Naive thymus-derived CD4-positive, alpha-beta T cell (primary cell): ENCODE data around the gene COG1. TPM values are rescaled to one million over a fixed set of nuclear protein-coding genes. Genes with fewer than 3 reads are reported as not detected.

Experiments
- ATAC-seq: fragments of 150-1000 bp; cut with Tn5 transposase; 2 replicates; pipeline ENCODE4 v1.10.0; 2021; ENCODE audit warnings: mild to moderate bottlenecking, moderate library complexity
- CTCF ChIA-PET: fragments of 350-600 bp; sonication (Branson Sonifier 250); formaldehyde crosslinking; loops from one replicate; lab custom pipeline; 2021; ENCODE audit warnings: antibody characterized with exemption; lab: Charles Lee
- POLR2A ChIA-PET: fragments of 350-600 bp; sonication (Branson Sonifier 250); formaldehyde crosslinking; loops from one replicate; lab custom pipeline; 2021; ENCODE audit warnings: antibody characterized with exemption, inconsistent platforms; lab: Charles Lee
- DNase-seq, 9 donors: peaks; one replicate each; pipeline versions ENCODE4 v3.0.0 to v3.0.0-alpha.2; 2020 to 2022; ENCODE audit warnings: mixed read lengths in 1 of 9
- H3K27ac ChIP-seq: one replicate; pipeline ENCODE4 v1.7.0; 2013; ENCODE audit warnings: mild to moderate bottlenecking, low read depth, low read length, moderate library complexity
- H3K27me3 ChIP-seq, 2 donors: one replicate each; pipeline ENCODE4 v1.7.0; 2013; ENCODE audit warnings: low read length in 2 of 2, mild to moderate bottlenecking in 2 of 2, moderate library complexity in 2 of 2; ENCODE audit not compliant: control insufficient read depth in 2 of 2, insufficient read depth in 2 of 2
- H3K36me3 ChIP-seq, 3 experiments: 1 replicate in 2 of 3; 2 replicates in 1 of 3; pipeline ENCODE4 v1.7.0; 2013; ENCODE audit warnings: low read length in 3 of 3, mild to moderate bottlenecking in 3 of 3, moderate library complexity in 1 of 3; ENCODE audit not compliant: insufficient read depth in 3 of 3, control insufficient read depth in 2 of 3
- H3K4me1 ChIP-seq, 2 donors: one replicate each; pipeline ENCODE4 v1.7.0; 2013; ENCODE audit warnings: low read length in 2 of 2, mild to moderate bottlenecking in 2 of 2, moderate library complexity in 1 of 2; ENCODE audit not compliant: control insufficient read depth in 2 of 2, insufficient read depth in 2 of 2
- H3K4me3 ChIP-seq: 2 replicates; pipeline ENCODE4 v1.7.0; 2013; ENCODE audit warnings: mild to moderate bottlenecking, low read length
- H3K9me3 ChIP-seq, 3 experiments: 1 replicate in 2 of 3; 2 replicates in 1 of 3; pipeline ENCODE4 v1.7.0; 2013; ENCODE audit warnings: low read length in 3 of 3; ENCODE audit not compliant: control insufficient read depth in 2 of 3
- H3K27ac Mint-ChIP-seq, 9 donors: one replicate each; pipeline ENCODE4 v1.8.0; 2020 to 2022; ENCODE audit warnings: mixed read lengths in 9 of 9, mild to moderate bottlenecking in 8 of 9, moderate library complexity in 5 of 9, inconsistent platforms in 2 of 9
- H3K27me3 Mint-ChIP-seq, 5 donors: one replicate each; pipeline ENCODE4 v1.8.0; 2021 to 2022; ENCODE audit warnings: mixed read lengths in 5 of 5, mild to moderate bottlenecking in 1 of 5
- H3K36me3 Mint-ChIP-seq, 5 donors: one replicate each; pipeline ENCODE4 v1.8.0; 2020 to 2022; ENCODE audit warnings: mixed read lengths in 5 of 5, mild to moderate bottlenecking in 3 of 5, inconsistent platforms in 1 of 5
- H3K4me1 Mint-ChIP-seq, 7 donors: one replicate each; pipeline ENCODE4 v1.8.0; 2020 to 2022; ENCODE audit warnings: mixed read lengths in 7 of 7, mild to moderate bottlenecking in 3 of 7, inconsistent platforms in 1 of 7
- H3K4me3 Mint-ChIP-seq, 10 donors: one replicate each; pipeline ENCODE4 v1.8.0; 2020 to 2022; ENCODE audit warnings: mild to moderate bottlenecking in 10 of 10, mixed read lengths in 10 of 10, moderate library complexity in 6 of 10, inconsistent platforms in 2 of 10
- H3K9me3 Mint-ChIP-seq, 11 donors: one replicate each; pipeline ENCODE4 v1.8.0; 2020 to 2022; ENCODE audit warnings: mixed read lengths in 11 of 11, mild to moderate bottlenecking in 4 of 11, inconsistent platforms in 1 of 11, moderate library complexity in 1 of 11
- intact Hi-C, 2 donors: fragments of 100-400 bp; cut with micrococcal nuclease; formaldehyde crosslinking; loops; one replicate each; pipeline ENCODE4 v1.15.1; 2023
- polyA plus RNA-seq, 2 donors: library from polyadenylated mRNA; unstranded; fragments of 300-500 nt; fragmentation: Illumina TruSeq; gene quantifications; one replicate each; pipeline ENCODE4 v1.2.3, GENCODE V29; 2021
- total RNA-seq, 6 experiments: library from RNA in 5 of 6; stranded (reverse) in 5 of 6; gene quantifications; 1 replicate in 5 of 6; 2 replicates in 1 of 6; pipeline ENCODE4 v1.2.3 and lab custom pipeline; 2021 to 2026

The COG1 gene
- total and polyA plus RNA-seq, 7 experiments from 2014 or later, result 25.2 to 92.7 (median 59.5) TPM

DNA sequence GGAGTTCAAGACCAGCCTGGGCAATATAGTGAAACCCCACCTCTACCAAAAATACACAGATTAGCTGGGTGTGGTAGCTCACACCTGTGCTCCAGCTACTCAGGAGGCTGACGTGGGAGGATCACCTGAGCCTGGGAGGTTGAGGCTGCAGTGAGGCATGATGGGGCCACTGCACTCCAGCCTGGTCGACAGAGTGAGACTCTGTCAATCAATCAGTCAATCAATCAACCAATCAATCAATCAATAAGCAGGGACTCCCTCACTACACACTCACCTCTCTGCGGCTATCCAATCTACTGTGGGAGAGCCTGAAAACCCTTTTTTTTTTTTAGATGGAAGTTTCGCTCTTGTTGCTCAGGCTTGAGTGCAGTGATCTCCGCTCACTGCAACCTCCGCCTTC, 37.2 kb downstream of the COG1 start:
- ChIA-PET CTCF (no interaction called here), POLR2A (interaction anchor here (0.9 to 4.0 kb wide), 2 partner anchors 18 to 38 kb away, joined by 3 to 21 read pairs; partner anchors contain the start of gene COG1)
- no peak for ATAC-seq
- Mint-ChIP-seq H3K9me3 (no peaks in the 10 kb centered on the region), H3K4me3 (peak overlapping the region; percentile 90 to 98 (median 95)), H3K36me3 (peaks cover 0 to 23% (median 4%) of the 10 kb centered on the region in 5 donors), H3K4me1 (peaks cover 48 to 79% (median 68%) of the 10 kb centered on the region in 7 donors), H3K27me3 (no peaks in the 10 kb centered on the region), H3K27ac (peak overlapping the region in 3 of 9 donors; percentile 25 to 76 (median 59))
- H3K4me1 ChIP-seq, result peaks cover 24 to 32% of the 10 kb centered on the region in 2 donors
- no peaks in the 10 kb centered on the region for H3K9me3 ChIP-seq
- no peak for DNase-seq
- intact Hi-C loops, result loop anchor here (5.0 to 10.0 kb wide), 4 partner anchors 503 to 1517 kb away; partner anchors contain the start of genes NHERF1 (in 1 of the 2) and RPL38 (in 1 of the 2)
- H3K27ac ChIP-seq, result no peak overlapping the region
- no peak overlapping the region for H3K4me3 ChIP-seq
- H3K27me3 ChIP-seq, result no peaks in the 10 kb centered on the region
- peaks cover 0 to 13% (median 0%) of the 10 kb centered on the region in 3 experiments for H3K36me3 ChIP-seq

DNA sequence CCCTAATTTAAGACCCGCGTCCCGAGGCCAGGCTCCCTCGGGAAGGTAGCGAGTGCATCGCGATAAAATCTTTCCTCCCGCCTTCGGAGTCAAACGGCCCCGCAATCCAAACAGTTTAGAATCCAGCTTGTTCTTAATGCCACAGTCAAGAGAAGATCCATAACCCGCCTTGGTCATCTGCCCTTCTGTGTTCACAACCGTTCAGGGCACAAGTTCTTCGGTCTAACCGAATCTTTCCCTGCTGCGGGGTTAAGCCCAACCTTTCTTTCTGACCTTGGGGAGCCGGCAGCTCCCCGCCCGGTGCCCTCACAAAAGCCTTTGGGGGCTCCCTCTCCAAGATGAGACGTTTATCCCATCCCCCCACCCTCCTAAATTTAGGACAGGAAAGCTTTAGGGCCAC, 38.5 kb downstream of the COG1 start:
- ATAC-seq (no peak), DNase-seq (peak in 1 of 9 donors; percentile 5)
- peak overlapping the region; percentile 89 to 98 (median 96) for H3K27ac Mint-ChIP-seq
- H3K4me3 Mint-ChIP-seq, result peak overlapping the region; percentile 90 to 98 (median 95)
- Histone ChIP-seq H3K4me1 (peaks cover 24 to 32% of the 10 kb centered on the region in 2 donors), H3K9me3 (no peaks in the 10 kb centered on the region), H3K27me3 (no peaks in the 10 kb centered on the region), H3K27ac (peak overlapping the region; percentile 86), H3K36me3 (peaks cover 0 to 26% (median 0%) of the 10 kb centered on the region in 3 experiments), H3K4me3 (peak overlapping the region; percentile 87)
- H3K36me3 Mint-ChIP-seq, result peaks cover 6 to 28% (median 16%) of the 10 kb centered on the region in 5 donors
- H3K4me1 Mint-ChIP-seq, result peaks cover 48 to 81% (median 70%) of the 10 kb centered on the region in 7 donors
- H3K27me3 Mint-ChIP-seq, result no peaks in the 10 kb centered on the region
- intact Hi-C loops, result loop anchor here (5.0 to 10.0 kb wide), 4 partner anchors 504 to 1516 kb away; partner anchors contain the start of genes NHERF1 (in 1 of the 2) and RPL38 (in 1 of the 2)
- H3K9me3 Mint-ChIP-seq, result no peaks in the 10 kb centered on the region
- ChIA-PET POLR2A (interaction anchor here (1.2 to 4.0 kb wide), 5 partner anchors 10 to 504 kb away, joined by 5 to 30 read pairs (median 5); partner anchors contain the start of gene COG1), CTCF (interaction anchor here (1.0 to 1.8 kb wide), 5 partner anchors 24 to 504 kb away, joined by 4 to 9 read pairs (median 5); partner anchors contain the start of gene COG1)

DNA sequence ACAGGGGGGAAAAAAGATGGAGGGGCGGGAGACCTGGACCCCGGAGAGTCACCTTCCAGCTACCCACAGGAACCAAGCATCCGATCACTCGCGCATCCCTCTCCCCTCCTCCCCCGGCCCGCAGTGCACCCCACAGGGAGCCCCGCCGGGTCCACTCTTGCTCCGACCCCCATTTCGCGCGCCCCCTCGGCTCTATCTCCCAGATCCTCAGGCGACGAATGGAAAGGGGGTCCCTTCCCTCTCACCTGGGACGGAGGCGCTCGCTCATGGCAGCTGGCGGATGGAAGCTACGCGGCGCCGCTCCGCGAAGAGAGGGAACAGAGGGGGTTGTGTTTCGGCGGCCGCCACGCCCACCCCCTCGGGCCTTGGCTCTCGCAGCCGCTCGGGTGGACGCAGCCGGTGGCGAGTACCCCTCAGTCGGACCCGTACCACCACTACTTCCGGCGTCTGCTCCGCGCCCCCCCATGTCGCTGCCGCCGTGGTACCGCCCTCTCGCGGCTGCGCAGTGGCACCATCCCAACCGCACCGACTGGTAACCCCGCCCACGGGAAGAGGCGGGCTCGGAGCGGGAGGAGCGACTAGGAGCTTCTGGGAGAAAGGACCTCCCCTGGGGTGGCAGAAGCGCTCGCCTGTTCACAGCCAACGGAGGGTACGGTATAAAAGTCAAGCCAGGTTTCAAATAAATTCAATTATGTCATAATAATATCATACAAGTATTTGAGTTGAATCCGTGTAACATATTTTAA, 39.2 kb downstream of the COG1 start:
- peaks cover 20 to 32% of the 10 kb centered on the region in 2 donors for H3K4me1 ChIP-seq
- intact Hi-C loops, result loop anchor here (1.0 to 10.0 kb wide), 13 partner anchors 19 to 1515 kb away; partner anchors contain the start of genes SLC39A11 (in 2 of the 2), CDC42EP4 (in 1 of the 2), COG1 (in 1 of the 2) and NHERF1 (in 1 of the 2)
- Mint-ChIP-seq H3K4me1 (peaks cover 52 to 81% (median 70%) of the 10 kb centered on the region in 7 donors), H3K9me3 (no peaks in the 10 kb centered on the region), H3K27ac (peak overlapping the region; percentile 92 to 98 (median 96)), H3K4me3 (peak overlapping the region; percentile 90 to 98 (median 95)), H3K36me3 (peaks cover 6 to 26% (median 16%) of the 10 kb centered on the region in 5 donors), H3K27me3 (no peaks in the 10 kb centered on the region)
- peak overlapping the region; percentile 87 for H3K4me3 ChIP-seq
- H3K36me3 ChIP-seq, result peaks cover 0 to 27% (median 0%) of the 10 kb centered on the region in 3 experiments
- ChIA-PET POLR2A (interaction anchor here (0.6 to 4.0 kb wide), 8 partner anchors 11 to 512 kb away, joined by 3 to 30 read pairs (median 5); partner anchors contain the start of gene COG1), CTCF (interaction anchor here (1.0 to 1.8 kb wide), 6 partner anchors 12 to 505 kb away, joined by 4 to 9 read pairs (median 5); partner anchors contain the start of gene COG1)
- H3K27me3 ChIP-seq, result no peaks in the 10 kb centered on the region
- DNase-seq, result peak; percentile 93 to 99 (median 96)
- ATAC-seq, result peak; percentile 98
- H3K9me3 ChIP-seq, result no peaks in the 10 kb centered on the region
- peak overlapping the region; percentile 86 for H3K27ac ChIP-seq

DNA sequence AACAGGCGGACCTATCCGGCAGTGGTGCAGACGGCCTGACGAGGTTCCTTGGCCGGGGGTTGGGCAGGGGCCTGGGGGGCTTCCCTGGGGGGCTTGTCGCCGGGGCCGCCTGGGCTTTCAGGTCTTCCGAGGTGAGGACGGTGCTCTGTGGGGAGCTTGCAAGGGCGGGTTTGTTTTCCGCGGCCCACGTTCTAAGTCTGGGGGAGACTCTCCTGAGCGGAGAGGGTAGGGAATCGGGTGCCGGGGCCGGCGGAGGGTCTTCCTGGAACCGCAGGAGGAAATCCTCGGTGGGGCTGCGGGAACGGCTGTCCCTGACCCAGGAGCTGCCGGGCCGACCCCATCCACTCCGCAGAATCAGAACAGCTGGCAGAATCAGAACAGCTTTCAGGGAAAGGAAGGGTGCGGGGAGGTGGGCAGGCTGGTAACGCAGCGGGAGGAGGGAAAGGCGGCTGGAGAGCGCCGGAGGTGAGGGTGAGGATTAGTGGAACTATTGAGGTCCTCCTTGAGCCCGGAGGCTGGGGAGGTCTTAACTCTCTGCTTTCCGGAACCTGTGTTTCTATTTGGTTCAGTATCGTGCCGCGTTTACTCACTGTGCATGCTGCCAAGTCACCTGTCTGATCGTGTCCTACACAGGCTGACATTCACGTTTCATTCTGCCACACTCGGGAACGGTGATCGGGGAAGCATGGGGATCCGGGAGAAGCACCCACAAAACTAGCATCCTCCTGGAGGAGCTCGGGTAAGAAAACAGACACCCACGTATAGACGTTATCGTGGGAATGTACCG, 39.9 kb downstream of the COG1 start:
- ATAC-seq, result peak; percentile 54
- Histone ChIP-seq H3K9me3 (no peaks in the 10 kb centered on the region), H3K4me3 (peak overlapping the region; percentile 87), H3K27me3 (no peaks in the 10 kb centered on the region), H3K4me1 (peaks cover 20 to 33% of the 10 kb centered on the region in 2 donors), H3K27ac (peak overlapping the region; percentile 86), H3K36me3 (peaks cover 0 to 27% (median 0%) of the 10 kb centered on the region in 3 experiments)
- peak in 1 of 9 donors; percentile 18 for DNase-seq
- CTCF ChIA-PET, result interaction anchor here (0.5 to 1.8 kb wide), 6 partner anchors 13 to 506 kb away, joined by 3 to 9 read pairs (median 5); partner anchors contain the start of gene COG1
- peaks cover 50 to 81% (median 69%) of the 10 kb centered on the region in 7 donors for H3K4me1 Mint-ChIP-seq
- H3K27me3 Mint-ChIP-seq, result no peaks in the 10 kb centered on the region
- no peaks in the 10 kb centered on the region for H3K9me3 Mint-ChIP-seq
- H3K4me3 Mint-ChIP-seq, result peak overlapping the region; percentile 90 to 98 (median 95)
- peaks cover 6 to 25% (median 12%) of the 10 kb centered on the region in 5 donors for H3K36me3 Mint-ChIP-seq
- intact Hi-C loops, result loop anchor here (1.0 to 10.0 kb wide), 13 partner anchors 20 to 1515 kb away; partner anchors contain the start of genes SLC39A11 (in 2 of the 2), CDC42EP4 (in 1 of the 2), COG1 (in 1 of the 2) and NHERF1 (in 1 of the 2)
- POLR2A ChIA-PET, result interaction anchor here (0.6 to 4.0 kb wide), 8 partner anchors 12 to 513 kb away, joined by 3 to 30 read pairs (median 5); partner anchors contain the start of gene COG1
- peak overlapping the region; percentile 92 to 98 (median 96) for H3K27ac Mint-ChIP-seq

- no peak for ATAC-seq
Observed at GRCh38 chr17:73234736-73235135, 41.9 kb downstream of the COG1 start.

More at GRCh38 chr17:73234736-73235135, 41.9 kb downstream of the COG1 start:
- H3K4me3 ChIP-seq, result no peak overlapping the region
- H3K27me3 Mint-ChIP-seq, result no peaks in the 10 kb centered on the region
- peaks cover 6 to 18% (median 12%) of the 10 kb centered on the region in 5 donors for H3K36me3 Mint-ChIP-seq
- no peaks in the 10 kb centered on the region for H3K9me3 ChIP-seq
- no peak overlapping the region for H3K27ac ChIP-seq
- H3K27ac Mint-ChIP-seq, result no peak overlapping the region
- intact Hi-C loops, result loop anchor here (5.0 to 10.0 kb wide), 4 partner anchors 507 to 1513 kb away; partner anchors contain the start of genes NHERF1 (in 1 of the 2) and RPL38 (in 1 of the 2)
- H3K9me3 Mint-ChIP-seq, result no peaks in the 10 kb centered on the region
- H3K27me3 ChIP-seq, result no peaks in the 10 kb centered on the region
- H3K4me1 ChIP-seq, result peaks cover 29 to 32% of the 10 kb centered on the region in 2 donors
- H3K4me3 Mint-ChIP-seq, result peak overlapping the region in 2 of 10 donors; percentile 12 to 36
- DNase-seq, result no peak
- ChIA-PET POLR2A (no interaction called here), CTCF (interaction anchor here (0.8 kb wide), 1 partner anchor 46 kb away, joined by 3 read pairs; no protein-coding TSS in a partner anchor)
- peaks cover 39 to 80% (median 64%) of the 10 kb centered on the region in 7 donors for H3K4me1 Mint-ChIP-seq
- H3K36me3 ChIP-seq, result peaks cover 0 to 27% (median 0%) of the 10 kb centered on the region in 3 experiments
